WTC11 (cell line): ENCODE data around the gene ACTR6.

Experiments
- TEAD1 ChIP-seq: sonication (generic); formaldehyde crosslinking; IDR thresholded peaks from 2 replicates; pipeline ENCODE4 v1.8.0; 2022; ENCODE audit warnings: mild to moderate bottlenecking, missing genetic modification reagents
- TF ChIP-seq, protein P1 (sequence below): fragments of 200-600 bp; IDR thresholded peaks from 2 replicates; pipeline ENCODE4 v1.8.0; 2022; ENCODE audit warnings: antibody characterized with exemption

- TF ChIP-seq, protein P1, sequence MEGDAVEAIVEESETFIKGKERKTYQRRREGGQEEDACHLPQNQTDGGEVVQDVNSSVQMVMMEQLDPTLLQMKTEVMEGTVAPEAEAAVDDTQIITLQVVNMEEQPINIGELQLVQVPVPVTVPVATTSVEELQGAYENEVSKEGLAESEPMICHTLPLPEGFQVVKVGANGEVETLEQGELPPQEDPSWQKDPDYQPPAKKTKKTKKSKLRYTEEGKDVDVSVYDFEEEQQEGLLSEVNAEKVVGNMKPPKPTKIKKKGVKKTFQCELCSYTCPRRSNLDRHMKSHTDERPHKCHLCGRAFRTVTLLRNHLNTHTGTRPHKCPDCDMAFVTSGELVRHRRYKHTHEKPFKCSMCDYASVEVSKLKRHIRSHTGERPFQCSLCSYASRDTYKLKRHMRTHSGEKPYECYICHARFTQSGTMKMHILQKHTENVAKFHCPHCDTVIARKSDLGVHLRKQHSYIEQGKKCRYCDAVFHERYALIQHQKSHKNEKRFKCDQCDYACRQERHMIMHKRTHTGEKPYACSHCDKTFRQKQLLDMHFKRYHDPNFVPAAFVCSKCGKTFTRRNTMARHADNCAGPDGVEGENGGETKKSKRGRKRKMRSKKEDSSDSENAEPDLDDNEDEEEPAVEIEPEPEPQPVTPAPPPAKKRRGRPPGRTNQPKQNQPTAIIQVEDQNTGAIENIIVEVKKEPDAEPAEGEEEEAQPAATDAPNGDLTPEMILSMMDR, result no peak
- no peak for TF ChIP-seq TEAD1 (CRISPR knock-in tag)
Observed at GRCh38 chr12:100153131-100153530, 47.5 kb upstream of the ACTR6 start.
